Neural cell (in vitro differentiated cells): ENCODE results near the gene ANKS1B.

Source experiments
- CTCF ChIP-seq: fragments of 450-650 bp; IDR thresholded peaks from 2 replicates; pipeline ENCODE4 v1.5.1; 2014; ENCODE audit warnings: antibody characterized with exemption, mild to moderate bottlenecking, moderate library complexity; ENCODE audit not compliant: poor library complexity, severe bottlenecking
- EP300 ChIP-seq: fragments of 450-650 bp; conservative IDR thresholded peaks from 2 replicates; pipeline ENCODE4 v1.6.1; 2014; ENCODE audit warnings: antibody characterized with exemption, mild to moderate bottlenecking, moderate library complexity; ENCODE audit not compliant: poor library complexity, severe bottlenecking
- TF ChIP-seq, protein P1 (sequence below): IDR thresholded peaks from 2 replicates; pipeline ENCODE4 v1.6.1; 2012; ENCODE audit warnings: borderline replicate concordance

DNA sequence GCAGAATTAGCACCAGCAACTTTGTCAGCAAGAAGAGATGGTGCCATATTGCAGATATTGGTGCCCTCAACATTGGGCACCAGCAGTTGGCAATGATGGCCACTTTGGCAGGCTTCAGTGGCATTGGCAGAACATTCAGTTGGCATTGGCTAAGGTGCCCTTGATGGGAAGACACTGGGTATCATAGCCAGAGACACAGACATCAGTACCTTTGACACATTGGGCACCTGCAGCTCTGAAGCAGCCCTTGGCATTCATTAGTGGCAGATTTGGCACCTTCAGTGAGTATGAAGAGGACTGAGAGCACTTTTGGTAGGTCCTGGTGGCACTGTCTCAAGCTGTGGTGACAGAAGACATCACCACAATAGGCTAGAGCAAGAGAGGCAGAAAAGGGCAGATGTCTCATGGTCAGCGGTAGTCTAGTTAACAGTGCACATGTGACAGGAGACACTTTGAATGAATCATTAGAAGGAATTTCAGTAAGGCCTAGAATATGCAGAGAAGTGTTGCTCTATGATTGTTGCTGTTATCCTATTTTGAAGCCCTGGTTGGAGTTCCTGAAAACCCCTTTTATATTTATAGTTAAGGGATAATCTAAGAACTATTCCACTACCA, 917.5 kb downstream of the ANKS1B start:
- TF ChIP-seq EP300 (no peak), CTCF (no peak)
- TF ChIP-seq, protein P1, sequence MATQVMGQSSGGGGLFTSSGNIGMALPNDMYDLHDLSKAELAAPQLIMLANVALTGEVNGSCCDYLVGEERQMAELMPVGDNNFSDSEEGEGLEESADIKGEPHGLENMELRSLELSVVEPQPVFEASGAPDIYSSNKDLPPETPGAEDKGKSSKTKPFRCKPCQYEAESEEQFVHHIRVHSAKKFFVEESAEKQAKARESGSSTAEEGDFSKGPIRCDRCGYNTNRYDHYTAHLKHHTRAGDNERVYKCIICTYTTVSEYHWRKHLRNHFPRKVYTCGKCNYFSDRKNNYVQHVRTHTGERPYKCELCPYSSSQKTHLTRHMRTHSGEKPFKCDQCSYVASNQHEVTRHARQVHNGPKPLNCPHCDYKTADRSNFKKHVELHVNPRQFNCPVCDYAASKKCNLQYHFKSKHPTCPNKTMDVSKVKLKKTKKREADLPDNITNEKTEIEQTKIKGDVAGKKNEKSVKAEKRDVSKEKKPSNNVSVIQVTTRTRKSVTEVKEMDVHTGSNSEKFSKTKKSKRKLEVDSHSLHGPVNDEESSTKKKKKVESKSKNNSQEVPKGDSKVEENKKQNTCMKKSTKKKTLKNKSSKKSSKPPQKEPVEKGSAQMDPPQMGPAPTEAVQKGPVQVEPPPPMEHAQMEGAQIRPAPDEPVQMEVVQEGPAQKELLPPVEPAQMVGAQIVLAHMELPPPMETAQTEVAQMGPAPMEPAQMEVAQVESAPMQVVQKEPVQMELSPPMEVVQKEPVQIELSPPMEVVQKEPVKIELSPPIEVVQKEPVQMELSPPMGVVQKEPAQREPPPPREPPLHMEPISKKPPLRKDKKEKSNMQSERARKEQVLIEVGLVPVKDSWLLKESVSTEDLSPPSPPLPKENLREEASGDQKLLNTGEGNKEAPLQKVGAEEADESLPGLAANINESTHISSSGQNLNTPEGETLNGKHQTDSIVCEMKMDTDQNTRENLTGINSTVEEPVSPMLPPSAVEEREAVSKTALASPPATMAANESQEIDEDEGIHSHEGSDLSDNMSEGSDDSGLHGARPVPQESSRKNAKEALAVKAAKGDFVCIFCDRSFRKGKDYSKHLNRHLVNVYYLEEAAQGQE: no peak
